LNCaP clone FGC (cell line): ENCODE results near the gene ADIPOQ.
"Not testable (repeated sequence)": the region's sequence is repeated elsewhere in the genome, so short reads cannot be mapped to it uniquely, and the experiment has no call there.

Experiments
- DNase-seq: peaks from one replicate; pipeline ENCODE4 v3.0.0-alpha.2; 2011; ENCODE audit warnings: low read depth
- H3K4me3 ChIP-seq: 2 replicates; pipeline ENCODE4 v1.5.1; 2011; ENCODE audit warnings: mild to moderate bottlenecking, low read depth, low read length, control low read depth
- CTCF ChIP-seq: IDR thresholded peaks from 2 replicates; pipeline ENCODE4 v1.5.1; 2012; ENCODE audit warnings: mild to moderate bottlenecking; ENCODE audit not compliant: control insufficient read depth, insufficient read depth; ENCODE audit errors: extremely low read depth

Gene ADIPOQ

GRCh38 chr3:186857743-186858142 is 15.2 kb downstream of the ADIPOQ start:
- no peak for DNase-seq
- H3K4me3 ChIP-seq, result no peak overlapping the region
- no peak for TF ChIP-seq CTCF

- DNase-seq, H3K4me3 ChIP-seq: not testable (repeated sequence)
Observed at GRCh38 chr3:186865215-186865853, 22.8 kb downstream of the ADIPOQ start.

DNA sequence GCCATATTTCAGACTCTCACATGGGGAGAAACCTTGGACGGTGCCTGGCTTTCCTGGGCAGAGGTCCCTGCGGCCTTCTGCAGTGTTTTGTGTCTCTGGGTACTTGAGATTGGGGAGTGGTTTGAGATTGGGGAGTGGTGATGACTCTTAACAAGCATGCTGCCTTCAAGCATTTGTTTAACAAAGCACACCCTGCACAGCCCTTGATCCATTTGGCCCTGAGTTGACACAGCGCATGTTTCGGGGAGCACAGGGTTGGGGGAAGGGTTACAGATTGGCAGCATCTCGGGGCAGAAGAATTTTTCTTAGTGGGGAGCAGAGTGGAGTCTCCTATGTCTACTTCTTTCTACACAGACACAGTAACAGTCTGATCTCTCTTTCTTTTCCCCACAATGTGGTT is 23.6 kb downstream of the ADIPOQ start:
- DNase-seq, result not testable (repeated sequence)

GRCh38 chr3:186869253-186870100 is 27.0 kb downstream of the ADIPOQ start:
- no peak for DNase-seq
- TF ChIP-seq CTCF, result no peak
- no peak overlapping the region for H3K4me3 ChIP-seq

More for the DNA sequence above, 23.6 kb downstream of the ADIPOQ start:
- not testable (repeated sequence) for H3K4me3 ChIP-seq

GRCh38 chr3:186870421-186871201 is 28.1 kb downstream of the ADIPOQ start:
- TF ChIP-seq CTCF, result no peak
- no peak for DNase-seq
- H3K4me3 ChIP-seq, result no peak overlapping the region

- no peak overlapping the region for H3K4me3 ChIP-seq
- no peak for TF ChIP-seq CTCF
- no peak for DNase-seq
Observed at GRCh38 chr3:186871403-186871924, 29.0 kb downstream of the ADIPOQ start.

DNA sequence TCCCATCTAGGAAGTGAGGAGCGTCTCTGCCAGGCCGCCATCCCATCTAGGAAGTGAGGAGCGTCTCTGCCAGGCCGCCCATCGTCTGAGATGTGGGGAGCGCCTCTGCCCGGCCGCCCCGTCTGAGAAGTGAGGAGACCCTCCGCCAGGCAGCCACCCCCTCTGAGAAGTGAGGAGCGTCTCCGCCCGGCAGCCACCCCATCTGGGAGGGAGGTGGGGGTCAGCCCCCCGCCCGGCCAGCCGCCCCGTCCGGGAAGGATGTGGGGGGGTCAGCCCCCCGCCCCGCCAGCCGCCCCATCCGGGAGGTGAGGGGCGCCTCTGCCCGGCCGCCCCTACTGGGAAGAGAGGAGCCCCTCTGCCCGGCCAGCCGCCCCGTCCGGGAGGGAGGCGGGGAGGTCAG is 31.3 kb downstream of the ADIPOQ start:
- DNase-seq, H3K4me3 ChIP-seq: not testable (repeated sequence)

- DNase-seq, H3K4me3 ChIP-seq: not testable (repeated sequence)
Observed at GRCh38 chr3:186874216-186874615, 31.7 kb downstream of the ADIPOQ start.

DNA sequence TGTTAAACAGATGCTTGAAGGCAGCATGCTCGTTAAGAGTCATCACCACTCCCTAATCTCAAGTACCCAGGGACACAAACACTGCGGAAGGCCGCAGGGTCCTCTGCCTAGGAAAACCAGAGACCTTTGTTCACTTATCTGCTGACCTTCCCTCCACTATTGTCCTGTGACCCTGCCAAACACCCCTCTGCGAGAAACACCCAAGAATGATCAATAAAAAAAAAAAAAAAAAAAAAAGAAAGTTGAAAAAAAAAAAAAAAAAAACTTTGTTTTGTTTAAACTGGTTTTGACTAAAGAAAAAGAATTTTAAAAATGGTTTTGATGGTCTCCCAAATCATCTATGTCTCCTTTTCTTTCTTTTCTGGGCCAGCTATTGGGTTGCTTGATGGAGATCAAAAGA is 32.3 kb downstream of the ADIPOQ start:
- H3K4me3 ChIP-seq, DNase-seq: not testable (repeated sequence)
